Measurements from ENCODE around the gene GCLM. TPM values are rescaled to one million over a fixed set of nuclear protein-coding genes. Genes with fewer than 3 reads are reported as not detected.

Gene GCLM
- total and polyA plus RNA-seq, 9 of the 15 experiments (the other 6 are each of a cell fraction or from before 2014, with no cell fraction given) = 9.3 to 71.6 (median 24.5) TPM

- TF ChIP-seq CREB1 (IDR thresholded peaks at IDR 0.05) (peak; percentile 50; the same call in 1 of the 2 replicates), CREB1 (CRISPR knock-in tag; IDR thresholded peaks at IDR 0.05) (peak; percentile 36; the same call in 1 of the 2 replicates), RAD21 (CRISPR knock-in tag; conservative IDR thresholded peaks at IDR 0.05 in 1 of 2, IDR thresholded peaks at IDR 0.05 in 1 of 2) (no peak), SMC3 (conservative IDR thresholded peaks at IDR 0.05; ENCODE audit: insufficient read depth, low read depth, low read length) (no peak), EZH2 (IDR thresholded peaks at IDR 0.05; ENCODE audit: borderline replicate concordance, low read depth, low read length) (no peak), CHD4 (IDR thresholded peaks at IDR 0.05; ENCODE audit: insufficient read depth, insufficient replicate concordance, low read depth, low read length, poor library complexity, severe bottlenecking) (no peak), ILF3 (IDR thresholded peaks at IDR 0.05; ENCODE audit: borderline replicate concordance) (no peak), ETS2 (tag; IDR thresholded peaks at IDR 0.05; ENCODE audit: borderline replicate concordance, poor library complexity, severe bottlenecking) (no peak), CBFA2T3 (IDR thresholded peaks at IDR 0.05) (no peak), KLF6 (CRISPR knock-in tag; IDR thresholded peaks at IDR 0.05; ENCODE audit: borderline replicate concordance) (no peak), CHD2 (IDR thresholded peaks at IDR 0.05; ENCODE audit: low read depth, low read length) (no peak), E2F8 (IDR thresholded peaks at IDR 0.05; ENCODE audit: low read depth, partially characterized antibody) (no peak), CHD1 (IDR thresholded peaks at IDR 0.05; ENCODE audit: low read length) (no peak), OTX1 (CRISPR knock-in tag; IDR thresholded peaks at IDR 0.05) (no peak), THAP12 (CRISPR knock-in tag; IDR thresholded peaks at IDR 0.05) (peak; percentile 66), POLR2B (IDR thresholded peaks at IDR 0.05; ENCODE audit: low read depth, partially characterized antibody) (peak; percentile 59), PRPF4 (IDR thresholded peaks at IDR 0.05; ENCODE audit: insufficient read depth, low read depth, low read length, poor library complexity, severe bottlenecking) (peak; percentile 30), ZBTB8A (IDR thresholded peaks at IDR 0.05; ENCODE audit: partially characterized antibody) (no peak), PHF8 (IDR thresholded peaks at IDR 0.05; ENCODE audit: borderline replicate concordance, low read length) (peak; percentile 66; the same call in 1 of the 2 replicates), SETDB1 (IDR thresholded peaks at IDR 0.05; ENCODE audit: low read length) (no peak)
Observed at GRCh38 chr1:93846206-93846991, 62.8 kb downstream of the GCLM start (continued).

All from K562 (cell line).